ENCODE measurements around the gene PLXNA4.

PLXNA4 gene

GRCh38 chr7:132498319-132498718 is 78.0 kb downstream of the PLXNA4 start:
- no peak for DNase-seq

GRCh38 chr7:132497098-132497497 is 79.2 kb downstream of the PLXNA4 start:
- no peak for DNase-seq

GRCh38 chr7:132495936-132496335 is 80.3 kb downstream of the PLXNA4 start:
- no peak for DNase-seq

GRCh38 chr7:132494474-132494873 is 81.8 kb downstream of the PLXNA4 start:
- DNase-seq: no peak

GRCh38 chr7:132492823-132493445 is 83.3 kb downstream of the PLXNA4 start:
- no peak for DNase-seq

- no peak for DNase-seq
Observed at GRCh38 chr7:132491391-132491945, 84.8 kb downstream of the PLXNA4 start.

GRCh38 chr7:132490474-132490873 is 85.8 kb downstream of the PLXNA4 start:
- DNase-seq: no peak

- no peak for DNase-seq
Observed at GRCh38 chr7:132489776-132490237, 86.5 kb downstream of the PLXNA4 start.

GRCh38 chr7:132488634-132489302 is 87.5 kb downstream of the PLXNA4 start:
- no peak for DNase-seq

- DNase-seq: no peak
Observed at GRCh38 chr7:132486274-132486610, 90.0 kb downstream of the PLXNA4 start.

GRCh38 chr7:132485600-132486273 is 90.5 kb downstream of the PLXNA4 start:
- DNase-seq: no peak

GRCh38 chr7:132485136-132485535 is 91.1 kb downstream of the PLXNA4 start:
- DNase-seq: no peak

GRCh38 chr7:132482866-132483265 is 93.4 kb downstream of the PLXNA4 start:
- no peak for DNase-seq

GRCh38 chr7:132480534-132480933 is 95.7 kb downstream of the PLXNA4 start:
- no peak for DNase-seq

GRCh38 chr7:132476541-132476940 is 99.7 kb downstream of the PLXNA4 start:
- no peak for DNase-seq

GRCh38 chr7:132475669-132476116 is 100.6 kb downstream of the PLXNA4 start:
- DNase-seq: no peak

GRCh38 chr7:132475037-132475668 is 101.1 kb downstream of the PLXNA4 start:
- DNase-seq: no peak

GRCh38 chr7:132472463-132473120 is 103.7 kb downstream of the PLXNA4 start:
- no peak for DNase-seq

GRCh38 chr7:132471515-132471914 is 104.8 kb downstream of the PLXNA4 start:
- no peak for DNase-seq

GRCh38 chr7:132469681-132470080 is 106.6 kb downstream of the PLXNA4 start:
- no peak for DNase-seq

- no peak for DNase-seq
Observed at GRCh38 chr7:132469264-132469663, 107.0 kb downstream of the PLXNA4 start.

- DNase-seq: no peak
Observed at GRCh38 chr7:132466367-132466766, 109.9 kb downstream of the PLXNA4 start.

GRCh38 chr7:132465516-132465915 is 110.8 kb downstream of the PLXNA4 start:
- no peak for DNase-seq

Data from NCI-H1436 (cell line).